ENCODE results near the gene BMI1. TPM values are rescaled to one million over a fixed set of nuclear protein-coding genes. Genes with fewer than 3 reads are reported as not detected.
A peak's percentile ranks its signal among the peaks of the same experiment; 100 is the strongest.

Gene BMI1
- total RNA-seq = 49.1 and 59.8 TPM in 2 replicates
- 23.5 and 25.5 TPM in 2 replicates for polyA plus RNA-seq

- Histone ChIP-seq H3K9me3 (ENCODE audit: low read depth) (no peaks in the 10 kb centered on the region), H3K4me3 (peak within 1 kb of the TSS; percentile 76), H3K27ac (peak within 1 kb of the TSS; percentile 93), H3K9me2 (replicated peaks; ENCODE audit: insufficient read depth) (no peaks in the 10 kb centered on the region), H3K27me3 (peaks cover 39% of the 10 kb centered on the region), H3K36me3 (replicated peaks; ENCODE audit: insufficient read depth, low read depth) (no peaks in the 10 kb centered on the region), H4K20me1 (ENCODE audit: insufficient read depth, poor library complexity, severe bottlenecking) (peaks cover 40% of the 10 kb centered on the region), H3K79me2 (peaks cover 54% of the 10 kb centered on the region), H2AFZ (peak within 1 kb of the TSS; percentile 87), H3K4me1 (ENCODE audit: insufficient read depth) (peaks cover 27% of the 10 kb centered on the region), H3K4me2 (peak within 1 kb of the TSS; percentile 95)
- peak; percentile 90 for DNase-seq (ENCODE audit: low spot score)
- 0% methylated on average over 8 of the region's 85 CpGs for WGBS (ENCODE audit: low lambda C conversion rate, missing lambda C conversion rate)
- TF ChIP-seq CTCF (IDR thresholded peaks at IDR 0.05; ENCODE audit: poor library complexity) (no peak), EZH2phosphoT487 (IDR thresholded peaks at IDR 0.05; ENCODE audit: low read depth, severe bottlenecking, unreplicated experiment) (no peak), EZH2 (IDR thresholded peaks at IDR 0.05; ENCODE audit: borderline replicate concordance) (no peak)
Measured at GRCh38 chr10:22320591-22321155, at the start of gene BMI1. TSS of gene BMI1 (plus strand) at chr10:22321099. CDS start at chr10:22326450, 5,351 bp downstream.

GRCh38 chr10:22271786-22272185, 49.1 kb upstream of the BMI1 start:
- Histone ChIP-seq H3K36me3 (replicated peaks; ENCODE audit: insufficient read depth, low read depth) (no peaks in the 10 kb centered on the region), H2AFZ (no peak overlapping the region), H3K79me2 (no peaks in the 10 kb centered on the region), H3K4me3 (no peak overlapping the region), H3K4me1 (ENCODE audit: insufficient read depth) (no peaks in the 10 kb centered on the region), H3K4me2 (no peak overlapping the region), H3K27ac (no peak overlapping the region), H3K27me3 (no peaks in the 10 kb centered on the region), H3K9me3 (ENCODE audit: low read depth) (no peaks in the 10 kb centered on the region), H3K9me2 (replicated peaks; ENCODE audit: insufficient read depth) (no peaks in the 10 kb centered on the region), H4K20me1 (ENCODE audit: insufficient read depth, poor library complexity, severe bottlenecking) (no peaks in the 10 kb centered on the region)
- 93% methylated on average over 6 of the region's 6 CpGs for WGBS (ENCODE audit: low lambda C conversion rate, missing lambda C conversion rate)
- TF ChIP-seq EZH2phosphoT487 (IDR thresholded peaks at IDR 0.05; ENCODE audit: low read depth, severe bottlenecking, unreplicated experiment) (no peak), CTCF (IDR thresholded peaks at IDR 0.05; ENCODE audit: poor library complexity) (no peak), EZH2 (IDR thresholded peaks at IDR 0.05; ENCODE audit: borderline replicate concordance) (no peak)
- no peak for DNase-seq (ENCODE audit: low spot score)

- Histone ChIP-seq H3K4me2 (no peak overlapping the region), H3K9me3 (ENCODE audit: low read depth) (no peaks in the 10 kb centered on the region), H3K9me2 (replicated peaks; ENCODE audit: insufficient read depth) (no peaks in the 10 kb centered on the region), H3K36me3 (replicated peaks; ENCODE audit: insufficient read depth, low read depth) (no peaks in the 10 kb centered on the region), H3K27ac (peak overlapping the region; percentile 44), H3K4me1 (ENCODE audit: insufficient read depth) (no peaks in the 10 kb centered on the region), H4K20me1 (ENCODE audit: insufficient read depth, poor library complexity, severe bottlenecking) (no peaks in the 10 kb centered on the region), H3K79me2 (no peaks in the 10 kb centered on the region), H2AFZ (peak overlapping the region; percentile 16), H3K4me3 (no peak overlapping the region), H3K27me3 (peaks cover 16% of the 10 kb centered on the region)
- WGBS (ENCODE audit: low lambda C conversion rate, missing lambda C conversion rate) = 95% methylated on average over 4 of the region's 4 CpGs
- no peak for DNase-seq (ENCODE audit: low spot score)
- TF ChIP-seq EZH2 (IDR thresholded peaks at IDR 0.05; ENCODE audit: borderline replicate concordance) (no peak), EZH2phosphoT487 (IDR thresholded peaks at IDR 0.05; ENCODE audit: low read depth, severe bottlenecking, unreplicated experiment) (no peak), CTCF (IDR thresholded peaks at IDR 0.05; ENCODE audit: poor library complexity) (no peak)
Measured at GRCh38 chr10:22278441-22278782, 42.5 kb upstream of the BMI1 start.
